Skeletal muscle cell (primary cell): ENCODE measurements around the gene CCND2.

Source experiments
- DNase-seq: peaks from one replicate; pipeline ENCODE4 v3.0.0-alpha.2; 2010; ENCODE audit warnings: low read depth
- H3K4me3 ChIP-seq: 2 replicates; pipeline ENCODE4 v1.5.1; 2011; ENCODE audit warnings: low read depth, mild to moderate bottlenecking, control low read depth, low read length, moderate library complexity

CCND2 gene

DNA sequence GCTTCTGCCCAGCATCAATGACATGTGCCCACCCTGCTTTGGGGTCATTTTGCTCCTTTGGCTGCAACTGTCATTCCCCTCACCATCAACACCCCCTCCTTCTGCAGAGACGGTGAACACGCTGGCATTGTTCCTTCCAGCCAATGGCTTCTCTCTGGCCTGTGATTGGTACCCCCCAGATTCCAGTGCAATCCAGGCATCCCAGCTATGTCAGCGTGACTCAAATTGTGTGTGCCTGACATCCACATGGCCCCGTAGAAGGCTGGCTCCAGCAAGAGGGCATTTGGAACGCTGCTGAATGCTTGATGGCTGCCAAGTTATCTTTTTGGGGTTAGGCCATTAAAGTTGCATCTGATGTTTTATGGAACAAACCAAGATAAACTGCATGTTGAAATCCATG, 21.0 kb upstream of the CCND2 start:
- no peak for DNase-seq
- H3K4me3 ChIP-seq: no peak overlapping the region

DNA sequence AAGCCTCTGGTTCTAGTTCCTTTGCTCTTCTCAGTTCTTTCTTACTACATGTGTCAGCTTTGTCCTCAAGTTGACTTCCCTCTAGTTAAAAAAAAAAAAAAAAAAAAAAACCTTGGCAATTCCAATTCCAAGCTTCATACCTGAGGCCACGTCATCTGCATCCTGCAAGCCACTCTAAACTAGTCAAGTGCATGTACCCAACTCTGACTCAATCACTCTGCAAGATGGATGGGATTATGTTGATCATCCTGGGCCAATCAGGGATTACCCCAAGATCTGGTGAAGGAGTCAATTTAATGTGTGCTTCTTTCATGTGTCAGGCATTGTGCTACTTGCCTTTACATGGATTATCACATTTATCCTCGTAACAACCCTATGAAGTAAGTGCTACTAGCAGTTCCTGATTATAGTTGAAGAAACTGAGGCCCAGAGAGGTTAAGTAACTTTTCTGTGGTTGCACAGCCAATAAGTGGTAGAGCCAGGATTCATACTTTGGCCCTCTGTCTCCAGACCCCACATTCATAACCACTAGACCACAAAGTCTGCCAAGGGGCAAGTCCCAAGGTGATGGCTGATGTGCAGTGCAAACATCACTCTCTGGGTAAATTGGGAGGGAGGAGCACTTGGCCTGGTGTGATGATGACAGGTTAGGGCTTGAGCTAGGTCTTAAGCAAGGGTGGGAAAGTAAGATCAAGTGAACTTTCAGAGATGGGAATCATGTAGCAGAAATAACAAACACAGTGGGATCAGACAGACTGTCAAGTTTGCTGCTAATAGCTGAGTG, 17.3 kb upstream of the CCND2 start:
- DNase-seq: no peak

DNA sequence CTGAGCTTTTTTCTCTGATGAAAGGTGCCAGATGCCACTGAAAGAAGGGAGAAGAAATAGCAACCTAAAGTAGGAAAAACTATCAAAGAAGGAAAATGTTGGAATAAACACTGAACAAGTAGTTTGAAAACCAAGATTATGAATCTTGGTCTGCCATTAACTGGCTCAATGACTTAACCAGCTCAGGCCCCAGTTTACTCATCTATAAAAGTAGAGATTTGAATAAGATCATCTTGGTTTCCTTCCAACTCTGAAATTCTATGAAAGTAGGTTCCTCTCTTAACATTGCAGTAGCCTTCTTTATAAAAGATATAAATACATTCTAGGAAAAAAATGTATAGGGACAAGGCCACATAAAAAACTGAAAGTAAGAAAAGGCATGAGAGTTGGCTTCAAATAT, 16.1 kb upstream of the CCND2 start:
- no peak overlapping the region for H3K4me3 ChIP-seq
- DNase-seq: no peak

More for the DNA sequence above, 17.3 kb upstream of the CCND2 start:
- no peak overlapping the region for H3K4me3 ChIP-seq

GRCh38 chr12:4259099-4259498, 14.5 kb upstream of the CCND2 start:
- DNase-seq: no peak
- H3K4me3 ChIP-seq: no peak overlapping the region

GRCh38 chr12:4261655-4262054, 11.9 kb upstream of the CCND2 start:
- DNase-seq: no peak
- H3K4me3 ChIP-seq: no peak overlapping the region

DNA sequence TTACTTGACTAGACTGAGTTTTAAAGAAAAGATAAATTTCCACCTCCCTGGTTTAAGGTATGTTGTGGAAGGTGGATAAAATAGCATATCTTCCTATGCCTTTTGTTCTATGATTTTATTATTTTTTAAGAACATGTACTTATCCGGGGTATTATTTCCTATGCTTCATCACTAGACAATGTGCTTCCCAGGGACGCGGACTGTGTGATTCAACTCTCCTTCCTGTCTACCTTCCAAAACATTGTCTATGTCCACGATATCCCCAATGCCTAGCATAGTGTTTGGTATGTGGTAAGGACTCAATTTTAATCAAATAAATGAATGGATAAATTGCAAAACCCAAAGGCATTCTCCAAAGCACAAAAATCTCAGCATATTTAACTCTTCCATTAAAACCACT, 8.3 kb upstream of the CCND2 start:
- no peak for DNase-seq
- no peak overlapping the region for H3K4me3 ChIP-seq

GRCh38 chr12:4266990-4267389, 6.6 kb upstream of the CCND2 start:
- no peak overlapping the region for H3K4me3 ChIP-seq
- no peak for DNase-seq

GRCh38 chr12:4267704-4268328, 5.7 kb upstream of the CCND2 start:
- H3K4me3 ChIP-seq: no peak overlapping the region
- no peak for DNase-seq

DNA sequence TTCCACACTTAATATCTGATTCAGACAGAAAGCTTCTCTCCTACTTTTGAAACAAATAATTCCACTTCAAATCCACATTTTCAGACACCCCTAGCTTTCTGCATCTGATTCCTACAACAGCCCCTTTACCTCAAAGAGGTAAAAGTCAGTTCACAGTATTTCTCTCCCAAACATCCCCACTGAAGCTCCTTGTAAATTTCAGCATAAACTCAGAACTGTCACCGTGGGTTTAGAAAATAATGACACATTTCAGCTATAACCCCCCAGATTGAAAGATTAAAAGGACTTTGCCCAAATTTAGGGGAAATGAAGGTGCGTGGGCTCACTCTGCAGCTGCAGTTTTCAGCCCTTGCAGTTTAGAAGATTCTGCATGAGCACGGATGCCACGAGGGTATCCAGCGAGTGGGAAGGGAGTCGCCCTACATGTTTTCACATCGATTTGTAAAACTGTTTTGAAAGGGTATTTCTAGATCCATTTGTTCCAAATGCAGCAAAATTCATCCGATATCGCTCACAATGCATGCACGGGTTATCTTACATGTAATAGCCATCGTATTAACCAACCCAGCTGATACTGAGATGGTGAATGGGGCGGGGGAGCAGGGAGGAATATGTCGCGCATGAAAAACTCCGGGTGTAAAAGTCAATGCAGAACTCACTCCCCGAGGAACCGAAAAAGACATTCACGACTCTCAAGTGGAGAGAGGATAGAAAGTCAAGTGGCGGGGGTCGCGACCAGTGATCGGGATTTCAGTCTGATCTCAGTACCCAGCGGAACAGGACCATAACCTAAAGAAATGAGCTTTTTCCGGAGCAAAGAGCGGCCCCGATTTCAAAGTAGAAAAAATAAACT, 5.0 kb upstream of the CCND2 start:
- peak overlapping the region; percentile 51 for H3K4me3 ChIP-seq
- DNase-seq: no peak

DNA sequence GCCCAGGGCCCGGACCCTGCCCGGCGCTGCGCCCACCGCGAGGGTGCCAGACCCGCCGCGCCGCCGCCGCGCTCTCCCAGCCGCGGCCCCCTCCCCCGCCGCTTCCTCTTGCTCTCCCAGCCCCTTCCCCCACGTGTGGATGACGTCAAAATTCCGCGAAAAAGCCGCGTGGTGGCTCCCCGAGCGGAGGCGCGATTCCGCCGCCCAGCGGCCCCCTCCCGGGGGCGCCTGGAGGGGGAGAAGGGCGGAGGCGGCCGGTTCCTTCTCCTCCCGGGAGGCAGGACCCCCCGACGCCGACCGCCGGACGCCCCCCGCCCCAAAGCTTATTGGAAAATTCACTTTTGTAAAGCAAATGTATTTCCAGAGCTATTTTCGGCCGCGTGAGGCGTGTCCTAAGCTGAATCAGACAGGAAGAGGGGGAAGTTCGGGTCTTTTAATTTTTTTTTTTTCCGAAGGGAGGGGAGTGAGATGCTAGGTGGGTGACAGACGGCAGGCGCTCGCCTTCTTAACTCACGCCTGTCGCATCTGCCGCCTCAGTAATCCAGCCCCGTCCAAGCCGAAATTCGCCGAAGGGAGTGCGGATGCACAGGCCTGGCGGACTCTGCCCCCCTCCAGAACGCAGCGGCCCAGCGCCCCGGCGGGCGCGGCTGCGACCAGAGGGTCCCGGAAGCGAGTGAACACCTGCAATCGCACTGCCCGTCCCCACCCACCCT, 4.1 kb upstream of the CCND2 start:
- DNase-seq: peak; percentile 53

DNA sequence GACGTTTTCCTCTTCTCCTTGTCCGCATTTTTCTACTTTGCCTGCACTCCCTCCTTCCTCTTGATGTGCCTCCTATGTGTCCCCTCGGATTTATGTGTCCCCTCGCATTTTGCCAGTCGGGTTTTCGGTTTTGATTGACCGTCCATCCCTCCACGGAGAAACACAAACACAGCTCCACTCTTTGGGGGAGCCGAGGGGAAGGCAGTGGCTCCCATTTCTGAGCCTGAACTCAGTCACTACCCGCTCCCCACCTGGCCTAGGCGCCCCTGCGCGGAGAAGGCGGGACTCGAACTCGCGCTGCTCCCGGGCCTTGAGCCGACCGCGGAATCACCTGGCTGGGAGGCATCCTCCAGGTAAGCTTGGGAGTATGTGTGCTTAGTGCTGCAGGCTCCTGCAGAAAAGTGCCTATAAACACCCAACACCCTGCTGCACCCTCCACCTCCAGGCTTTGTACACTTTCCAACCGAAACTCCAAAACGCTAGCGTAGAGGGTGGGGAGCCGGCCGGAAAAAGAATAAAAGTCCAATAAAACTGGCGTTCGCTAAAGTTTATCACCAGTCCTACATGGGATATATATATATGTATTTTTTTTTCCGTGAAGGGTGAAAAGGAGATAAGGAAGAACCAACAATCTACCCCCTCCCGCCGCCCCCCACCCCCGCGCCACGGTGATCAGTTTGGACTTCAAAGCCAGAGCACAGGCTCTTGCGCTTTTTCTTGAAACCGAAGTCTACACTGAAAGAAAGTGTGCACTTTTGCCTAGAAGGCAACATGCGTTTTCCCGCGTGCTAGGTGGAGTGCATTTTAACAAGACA, 3.3 kb upstream of the CCND2 start:
- no peak for DNase-seq
- H3K4me3 ChIP-seq: peak overlapping the region; percentile 51

More for the DNA sequence above, 4.1 kb upstream of the CCND2 start:
- H3K4me3 ChIP-seq: peak overlapping the region; percentile 51

GRCh38 chr12:4270831-4271716, 2.5 kb upstream of the CCND2 start:
- DNase-seq: no peak
- H3K4me3 ChIP-seq: peak overlapping the region; percentile 48

GRCh38 chr12:4271717-4272423, 1.7 kb upstream of the CCND2 start:
- peak; percentile 67 for DNase-seq
- peak overlapping the region; percentile 100 for H3K4me3 ChIP-seq

- peak overlapping the region; percentile 100 for H3K4me3 ChIP-seq
- DNase-seq: no peak
Measured at GRCh38 chr12:4272424-4273272, 914 bp upstream of the CCND2 start.

GRCh38 chr12:4273273-4273651, 300 bp upstream of the CCND2 start:
- DNase-seq: no peak
- H3K4me3 ChIP-seq: peak overlapping the region; percentile 100

GRCh38 chr12:4274396-4275015, 944 bp downstream of the CCND2 start:
- H3K4me3 ChIP-seq: peak overlapping the region; percentile 100
- no peak for DNase-seq
